Measurements from ENCODE around the gene NDST4.
A peak's percentile ranks its signal among the peaks of the same experiment; 100 is the strongest.

Gene NDST4

GRCh38 chr4:114890773-114891172 lies 222.6 kb downstream of the NDST4 start:
- DNase-seq = no peak

DNA sequence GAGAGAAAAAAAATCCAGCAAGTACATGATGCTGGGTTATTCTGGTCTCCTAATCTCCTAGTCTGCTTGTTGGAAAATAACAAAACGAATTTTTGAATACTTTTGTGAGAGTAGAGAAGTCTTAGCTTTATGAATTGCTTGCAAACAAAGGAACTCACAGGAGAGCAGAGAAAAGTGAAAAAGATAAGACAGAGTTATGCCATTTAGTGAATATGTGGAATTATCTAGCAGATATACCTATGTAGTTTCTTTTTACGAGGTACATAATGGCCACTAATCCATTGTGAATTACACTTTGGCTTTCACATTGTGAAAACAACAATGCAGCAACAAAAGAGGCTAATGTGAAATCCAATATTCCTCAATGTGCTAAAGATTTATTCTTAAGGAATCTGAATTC lies 226.7 kb downstream of the NDST4 start:
- DNase-seq = no peak

DNA sequence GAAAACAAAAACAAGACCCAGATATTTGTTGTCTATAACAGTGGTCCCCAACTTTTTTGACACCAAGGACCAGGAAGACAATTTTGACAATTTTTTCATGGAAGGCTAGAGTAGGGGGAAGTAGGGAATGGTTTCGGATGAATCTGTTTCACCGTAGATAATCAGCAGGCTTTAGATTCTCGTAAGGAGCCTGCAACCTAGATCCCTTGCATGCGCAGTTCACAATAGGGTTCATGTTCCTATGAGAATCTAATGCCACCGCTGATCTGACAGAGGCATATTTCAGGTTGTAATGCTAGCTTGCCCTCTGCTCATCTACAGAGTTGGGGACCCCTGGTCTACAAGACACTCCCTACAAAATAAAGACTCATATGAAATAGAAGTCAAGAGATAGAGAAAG lies 229.8 kb downstream of the NDST4 start:
- DNase-seq = no peak

DNA sequence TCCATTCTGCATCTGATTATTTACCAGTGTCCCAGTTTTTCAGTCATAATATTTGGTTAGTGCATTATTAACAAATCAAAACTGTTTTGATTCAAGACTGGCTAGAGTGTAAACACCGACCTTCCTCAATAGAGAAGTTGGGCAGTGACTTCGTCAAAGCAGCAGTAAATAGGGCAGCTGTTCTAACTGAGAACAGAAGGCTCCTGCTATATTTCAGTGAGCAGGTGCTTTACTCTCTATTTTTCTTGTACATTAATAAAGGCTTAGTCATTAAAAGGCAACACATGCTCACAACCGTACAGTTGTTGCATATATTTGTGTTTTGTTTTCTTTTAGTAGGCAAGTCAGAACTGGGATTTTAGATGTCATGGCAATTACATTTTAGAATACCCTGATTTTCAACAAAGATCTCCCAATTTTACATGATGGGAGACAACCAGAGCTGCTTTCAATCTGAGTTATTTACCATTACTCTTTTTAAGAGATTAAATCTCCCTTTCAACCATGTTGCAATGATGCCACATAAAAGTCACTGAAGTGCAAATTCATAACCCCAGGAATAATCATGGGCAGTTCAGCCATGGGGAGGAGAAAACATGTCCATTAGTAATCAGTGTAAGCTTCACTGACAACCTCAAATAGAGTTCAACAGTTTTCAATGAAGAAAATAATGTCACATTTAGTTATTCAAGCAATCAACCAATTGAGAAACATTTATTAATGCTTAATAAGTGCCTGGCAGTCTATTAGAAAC lies 233.3 kb downstream of the NDST4 start:
- DNase-seq = no peak

DNA sequence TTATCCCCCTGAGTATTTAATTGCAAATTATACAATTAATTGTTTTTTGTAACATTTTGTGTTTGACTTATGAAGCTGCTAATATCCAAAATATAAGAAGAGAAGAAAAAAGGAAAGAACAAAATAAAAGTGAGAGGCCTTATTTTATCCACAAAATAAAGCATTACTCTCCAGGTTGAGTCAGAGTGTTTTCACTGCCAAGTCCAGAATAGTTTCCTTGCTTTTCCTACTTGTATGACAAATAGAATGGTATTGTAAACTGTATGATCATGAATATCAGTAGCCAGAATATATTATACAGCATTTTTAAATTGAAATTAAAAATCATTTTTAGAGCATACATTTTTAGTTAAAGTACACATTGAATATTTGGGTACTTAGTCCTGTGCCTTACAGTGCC lies 237.8 kb downstream of the NDST4 start:
- no peak for DNase-seq

DNA sequence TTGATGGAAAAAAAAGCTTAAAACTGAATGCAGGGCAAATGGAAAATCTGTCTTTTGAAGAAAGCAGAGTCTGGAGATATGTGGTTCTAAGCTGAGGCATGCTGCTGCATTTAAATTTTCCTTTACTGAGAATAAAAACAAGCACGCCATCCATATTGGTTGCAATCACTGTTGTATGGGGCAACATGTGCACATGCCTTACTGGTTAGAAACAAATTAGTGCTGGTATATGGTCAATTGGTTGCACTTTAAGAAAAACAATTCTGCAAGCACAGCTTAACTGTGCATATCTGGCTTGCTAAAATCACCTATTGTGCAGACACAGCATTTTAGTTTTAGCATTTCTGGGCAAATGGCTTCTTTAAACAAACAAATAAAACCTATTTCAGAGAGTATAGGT lies 239.1 kb downstream of the NDST4 start:
- DNase-seq = no peak

GRCh38 chr4:114870987-114871386 lies 242.4 kb downstream of the NDST4 start:
- no peak for DNase-seq

DNA sequence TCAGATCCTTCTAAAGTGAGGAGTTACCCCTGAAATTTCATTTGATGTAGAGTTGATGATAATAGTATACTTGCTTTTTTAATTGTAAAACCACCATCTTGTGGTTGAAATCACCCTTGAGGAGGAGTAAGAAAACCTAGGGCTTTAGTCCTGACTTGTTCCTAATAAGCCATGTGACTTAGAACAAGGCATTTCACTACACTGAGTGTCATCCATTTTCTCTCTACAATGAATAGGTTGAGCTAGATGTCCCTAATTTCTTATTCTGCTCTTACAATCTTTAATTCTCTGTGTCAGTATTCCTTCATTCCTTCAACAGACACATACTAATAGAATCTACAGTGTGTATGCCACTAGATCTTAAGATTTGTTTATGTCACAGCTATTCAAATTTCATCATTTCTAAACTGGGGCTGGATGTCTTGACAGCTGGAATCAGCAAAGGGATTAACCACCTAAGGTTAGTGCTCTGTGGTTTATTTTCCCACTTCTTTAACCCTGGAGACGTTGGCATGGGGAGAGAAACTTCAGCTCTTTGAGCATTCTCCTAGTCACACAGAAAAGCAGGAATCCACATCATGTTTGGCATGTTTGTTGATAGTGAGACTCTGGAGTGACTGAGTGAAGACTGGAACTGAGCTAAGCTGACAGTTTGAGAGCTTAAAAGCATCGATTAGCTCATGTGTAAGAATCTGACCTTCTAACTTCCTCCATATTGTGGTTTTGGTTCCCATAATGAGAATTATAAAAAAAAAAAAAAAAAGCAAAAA lies 246.3 kb downstream of the NDST4 start:
- DNase-seq = no peak

DNA sequence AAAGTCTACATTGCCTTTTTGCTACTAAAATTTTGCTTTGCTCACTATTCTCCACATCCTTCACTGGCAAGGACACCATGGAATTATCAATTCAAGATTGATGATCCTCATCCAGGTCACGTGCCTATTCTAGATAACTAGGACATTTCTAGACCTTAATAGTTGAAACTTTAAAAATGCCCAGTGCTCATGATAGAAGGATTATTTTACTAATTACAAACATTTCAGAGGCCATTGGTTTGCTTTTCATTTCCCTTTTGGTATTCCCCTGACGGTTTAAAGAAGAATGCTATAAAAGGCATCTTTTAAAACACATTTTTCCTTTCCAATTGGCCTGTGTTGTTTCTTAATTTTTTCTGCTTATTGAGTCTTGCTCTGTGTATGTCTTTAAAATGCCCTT lies 249.4 kb downstream of the NDST4 start:
- no peak for DNase-seq

DNA sequence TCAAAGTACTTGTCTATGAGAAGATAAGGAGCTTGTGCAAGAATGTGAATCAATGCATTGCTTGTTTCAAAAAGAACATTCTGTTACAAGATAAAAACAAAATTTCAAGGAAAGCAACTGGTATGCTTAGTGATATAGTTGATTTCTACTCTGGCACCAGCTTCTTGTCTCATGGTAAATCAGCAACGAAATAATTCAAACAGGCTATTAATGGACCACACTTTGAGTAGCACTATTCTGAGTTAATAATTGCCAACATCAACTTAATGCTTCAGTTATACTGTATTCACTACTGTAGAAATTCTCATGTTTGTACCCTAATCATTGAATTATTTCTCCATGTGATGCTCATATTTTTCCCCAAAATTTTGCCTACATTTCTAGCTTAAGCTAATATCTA lies 252.6 kb downstream of the NDST4 start:
- DNase-seq = no peak

GRCh38 chr4:114857831-114858230 lies 255.6 kb downstream of the NDST4 start:
- no peak for DNase-seq

DNA sequence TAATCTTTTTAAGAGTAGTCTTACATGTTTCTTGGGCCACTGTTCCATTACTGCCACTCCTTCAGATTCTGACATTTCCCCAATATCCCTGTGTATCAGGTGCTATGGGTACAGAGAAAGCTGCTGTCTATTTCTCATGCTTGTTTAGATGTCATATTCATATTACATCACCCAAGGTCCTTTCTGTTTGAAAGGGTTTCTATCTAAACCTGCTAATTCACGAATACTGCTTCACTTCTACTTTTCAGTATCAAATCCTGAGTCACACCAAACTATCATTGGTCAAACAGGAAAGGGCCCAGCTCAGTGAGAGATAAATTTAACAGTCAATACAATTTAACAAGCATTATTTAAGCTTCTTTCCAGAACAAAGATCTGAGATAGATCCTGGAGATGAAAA lies 273.4 kb downstream of the NDST4 start:
- no peak for DNase-seq

DNA sequence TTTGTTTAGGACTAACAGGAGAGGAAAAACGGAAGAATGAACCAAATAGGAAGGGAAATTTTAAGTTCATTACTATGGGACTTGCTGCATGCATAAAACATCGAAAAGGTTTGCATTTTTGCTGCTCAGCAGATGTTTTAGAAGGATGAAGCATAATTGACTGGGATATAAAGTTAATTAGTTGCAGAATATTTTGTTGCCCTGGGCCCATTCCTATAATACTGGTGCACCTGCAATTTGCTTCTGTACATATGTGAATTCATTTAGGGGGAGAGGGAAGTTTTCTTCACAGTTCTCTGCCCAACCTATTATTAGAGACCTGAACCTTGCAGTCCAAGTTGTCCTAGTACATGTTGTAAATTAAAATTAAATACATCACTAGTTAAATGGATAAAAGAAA lies 282.8 kb downstream of the NDST4 start:
- DNase-seq = no peak

DNA sequence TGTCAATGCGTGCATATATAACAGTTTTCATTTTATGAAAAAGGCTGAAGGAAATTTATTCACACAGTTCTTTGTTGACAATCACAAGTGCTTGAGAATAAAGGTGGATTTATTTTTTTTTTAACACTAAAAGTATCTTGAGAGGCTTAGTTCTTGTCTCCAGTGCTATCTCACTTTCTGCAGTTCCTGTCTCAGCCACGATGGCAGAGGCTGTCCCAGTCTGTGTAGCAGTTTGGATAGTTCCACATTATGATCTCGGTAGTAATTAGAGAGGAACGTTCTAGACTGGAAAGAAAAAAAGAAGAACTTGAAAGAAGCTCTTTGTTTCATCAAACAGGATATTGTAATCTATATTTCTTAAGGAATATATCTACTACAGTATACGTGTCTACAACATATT lies 285.8 kb downstream of the NDST4 start:
- DNase-seq = no peak

DNA sequence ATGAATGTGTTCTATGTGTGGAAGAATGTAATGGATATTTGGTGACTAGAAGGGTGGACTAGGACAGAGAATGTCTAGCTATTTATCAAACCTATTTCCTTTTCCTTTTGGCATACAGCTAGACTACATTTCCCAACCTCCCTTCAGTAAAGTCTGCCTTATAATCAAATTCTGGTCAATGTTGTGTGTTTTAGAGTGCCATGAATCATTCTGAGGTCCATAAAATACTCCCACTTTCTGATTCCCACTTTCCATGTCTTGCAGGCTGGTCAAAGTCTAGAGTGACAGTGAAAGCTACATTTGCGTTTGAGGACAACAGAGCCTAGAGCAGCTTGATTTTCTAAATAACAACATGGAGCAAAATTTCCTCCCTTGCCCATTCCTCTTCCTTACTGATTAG lies 297.7 kb downstream of the NDST4 start:
- no peak for DNase-seq

DNA sequence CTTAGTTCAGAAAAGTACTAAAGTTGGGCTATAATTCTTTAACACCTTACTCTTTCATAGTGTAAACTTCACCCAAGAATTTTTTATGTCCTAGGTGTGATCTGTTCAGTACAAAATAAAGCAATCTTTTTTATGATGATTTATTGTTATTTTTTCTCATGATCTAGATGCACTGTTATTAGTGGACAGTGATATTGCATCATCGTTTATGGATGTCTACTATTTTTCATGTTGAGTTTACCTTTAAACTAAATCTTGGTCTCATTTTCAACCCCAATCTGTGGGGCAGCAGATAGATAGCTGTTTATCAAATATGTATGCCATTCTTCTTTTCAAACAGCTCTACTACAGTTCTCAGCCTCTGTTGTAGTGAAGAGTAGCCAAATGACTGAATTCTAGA lies 299.5 kb downstream of the NDST4 start:
- DNase-seq = no peak

DNA sequence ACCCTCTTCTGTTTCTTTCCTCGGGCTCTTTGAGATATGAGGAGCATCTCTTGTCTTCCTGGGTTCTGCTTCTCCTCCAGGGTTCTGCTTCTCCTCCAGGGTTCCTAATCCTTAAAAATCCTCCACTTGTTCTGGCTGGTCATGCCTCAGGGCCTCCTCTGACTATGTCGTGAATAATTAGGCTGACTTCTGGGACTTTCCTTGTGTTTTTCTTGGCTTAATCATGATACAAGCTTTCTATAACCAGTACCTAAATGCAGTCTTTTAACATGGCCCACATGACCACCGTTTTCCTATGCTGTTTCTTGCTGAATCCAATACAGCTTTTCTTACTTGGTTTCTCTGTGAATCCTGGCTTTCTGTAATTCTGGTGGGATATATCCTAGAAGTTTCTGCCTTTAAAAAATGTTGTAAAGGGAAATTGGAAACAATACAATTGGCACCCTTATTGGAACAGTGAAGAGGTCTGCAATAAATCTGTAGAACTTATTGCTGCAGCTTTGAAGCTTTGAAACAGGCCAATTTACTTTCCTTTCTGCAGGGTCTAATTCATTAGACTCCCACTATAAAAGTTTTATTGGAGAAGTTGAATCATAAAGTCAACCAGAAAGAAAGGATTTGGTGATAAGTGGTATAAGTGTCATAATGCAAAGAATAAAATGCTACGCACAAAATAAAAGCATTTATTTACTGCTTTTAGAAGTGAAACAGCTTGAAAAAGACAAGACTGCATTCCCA lies 301.7 kb downstream of the NDST4 start:
- DNase-seq = no peak

GRCh38 chr4:114807759-114808404 lies 305.5 kb downstream of the NDST4 start:
- DNase-seq = peak; percentile 79

DNA sequence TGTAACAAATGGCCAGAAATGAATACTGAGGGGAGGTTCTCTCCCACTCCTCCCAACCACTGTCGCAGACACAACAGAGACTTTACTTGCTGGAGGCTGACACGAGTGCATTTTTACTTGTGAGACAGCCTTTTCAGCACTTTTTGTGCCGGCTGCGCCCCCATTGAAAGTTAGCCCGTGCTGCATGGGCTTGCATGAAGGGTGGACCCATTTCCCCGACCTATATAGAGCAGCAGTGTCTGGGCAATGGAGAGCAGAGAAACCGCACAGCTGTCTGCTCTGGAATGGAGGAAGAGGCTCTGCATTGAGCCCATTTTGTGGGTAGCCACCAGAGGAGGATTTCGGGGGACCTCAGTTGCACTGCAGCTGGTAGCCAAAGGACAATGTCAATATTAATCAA lies 306.1 kb downstream of the NDST4 start:
- DNase-seq = no peak

- peak; percentile 49 for DNase-seq
These were observed 321.4 kb downstream of the NDST4 start for GRCh38 chr4:114791976-114792375.

DNA sequence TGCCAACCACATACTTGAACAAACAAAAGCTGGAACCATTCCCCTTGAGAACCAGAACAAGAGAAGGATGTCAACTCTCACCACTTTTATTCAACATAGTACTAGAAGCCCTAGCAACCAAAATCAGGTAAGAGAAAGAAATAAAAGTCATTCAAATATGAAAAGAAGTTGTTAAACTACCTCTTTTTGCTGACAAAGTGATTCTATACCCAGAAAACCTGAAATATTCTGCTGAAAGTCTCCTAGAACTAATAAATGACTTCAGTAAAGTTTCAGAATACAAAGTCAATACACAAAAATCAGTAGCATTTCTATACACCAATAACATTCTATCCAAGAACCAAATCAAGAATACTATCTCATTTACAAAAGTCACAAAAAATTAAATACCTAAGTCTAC lies 327.9 kb downstream of the NDST4 start:
- no peak for DNase-seq

GRCh38 chr4:114783215-114783595 lies 330.2 kb downstream of the NDST4 start:
- DNase-seq = no peak

- peak; percentile 53 for DNase-seq
These were observed 330.8 kb downstream of the NDST4 start for GRCh38 chr4:114782415-114783214.
